OCI-LY1 (cell line): ENCODE results near the gene CERS6.

Source experiments
- CTCF ChIP-seq: fragments of 200-600 bp; sonication (generic), shearing (Covaris generic); IDR thresholded peaks from 2 replicates; pipeline ENCODE4 v1.5.1; 2017; ENCODE audit warnings: mild to moderate bottlenecking, antibody characterized with exemption, low read length, moderate library complexity, mixed read lengths
- EZH2 ChIP-seq: fragments of 200-600 bp; sonication (generic), shearing (Covaris generic); IDR thresholded peaks from 2 replicates; pipeline ENCODE4 v1.8.0; 2017; ENCODE audit warnings: borderline replicate concordance, mixed run types, mild to moderate bottlenecking, antibody characterized with exemption, low read length, moderate library complexity, mixed read lengths

GRCh38 chr2:168611091-168611490 lies 155.0 kb downstream of the CERS6 start:
- TF ChIP-seq CTCF = no peak
- TF ChIP-seq EZH2 = no peak
